ENCODE measurements around the gene PRRG3.

Gene PRRG3

GRCh38 chrX:151746502-151746901 lies 51.2 kb downstream of the PRRG3 start:
- no peak for DNase-seq

GRCh38 chrX:151750511-151750910 lies 55.3 kb downstream of the PRRG3 start:
- DNase-seq = no peak

GRCh38 chrX:151752847-151753246 lies 57.6 kb downstream of the PRRG3 start:
- DNase-seq = no peak

GRCh38 chrX:151753313-151754046 lies 58.2 kb downstream of the PRRG3 start:
- no peak for DNase-seq

GRCh38 chrX:151754047-151754429 lies 58.8 kb downstream of the PRRG3 start:
- DNase-seq = no peak

- no peak for DNase-seq
Observed at GRCh38 chrX:151754641-151755215, 59.5 kb downstream of the PRRG3 start.

Measured in stimulated activated naive CD4-positive, alpha-beta T cell treated with Interleukin-2 at 50 U/mL for 16 hours (primary cell).